OCI-M2 (cell line): ENCODE measurements around the gene ANAPC4.
"Not testable (repeated sequence)": the region's sequence is repeated elsewhere in the genome, so short reads cannot be mapped to it uniquely, and the experiment has no call there.

Experiments used
- DNase-seq: peaks from one replicate; lab custom pipeline; 2025; ENCODE audit not compliant: unreplicated experiment; lab: John Stamatoyannopoulos, UW

Gene ANAPC4

DNA sequence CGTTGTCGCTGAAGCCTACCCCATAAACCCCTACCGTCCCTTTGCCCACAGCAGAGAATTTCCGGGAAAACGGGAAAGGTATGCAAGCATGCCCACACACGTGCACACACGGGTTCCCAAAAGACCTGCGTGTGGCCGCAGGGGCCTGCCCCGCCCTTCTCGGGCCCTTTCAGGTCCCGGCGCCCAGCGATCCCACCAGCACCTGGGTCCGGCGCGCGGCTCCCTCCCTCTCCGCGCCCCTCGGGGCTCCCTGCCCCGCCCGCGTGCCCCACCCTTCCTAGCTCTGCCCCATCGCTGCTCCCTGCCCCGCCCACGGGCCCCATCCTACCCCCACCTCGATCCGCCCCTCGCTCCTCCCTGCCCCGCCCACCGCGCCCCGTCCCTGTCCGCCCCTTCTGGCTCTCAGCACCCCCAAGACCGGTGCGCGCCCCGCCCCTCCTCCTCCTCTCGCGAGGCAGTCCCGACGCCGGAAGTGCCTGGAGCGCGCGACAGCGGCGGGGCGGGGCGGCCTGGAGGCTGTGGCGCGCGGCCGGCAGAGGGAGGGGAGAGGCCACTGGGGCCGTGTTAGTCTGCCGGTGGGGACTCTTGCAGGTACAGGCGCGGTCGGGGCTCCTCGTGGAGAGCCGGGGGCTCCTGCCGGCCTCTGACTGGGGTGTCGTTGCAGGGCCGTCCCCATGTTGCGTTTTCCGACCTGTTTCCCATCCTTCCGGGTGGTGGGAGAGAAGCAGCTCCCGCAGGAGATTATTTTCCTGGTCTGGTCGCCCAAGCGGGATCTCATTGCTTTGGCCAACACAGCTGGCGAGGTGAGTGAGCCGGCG lies at the start of gene ANAPC4:
Gene ANAPC4 (plus strand): TSS at position 510 of the 818 bp plus-strand sequence. CDS start 165 bp downstream, at position 675.
- peak; percentile 36 for DNase-seq

DNA sequence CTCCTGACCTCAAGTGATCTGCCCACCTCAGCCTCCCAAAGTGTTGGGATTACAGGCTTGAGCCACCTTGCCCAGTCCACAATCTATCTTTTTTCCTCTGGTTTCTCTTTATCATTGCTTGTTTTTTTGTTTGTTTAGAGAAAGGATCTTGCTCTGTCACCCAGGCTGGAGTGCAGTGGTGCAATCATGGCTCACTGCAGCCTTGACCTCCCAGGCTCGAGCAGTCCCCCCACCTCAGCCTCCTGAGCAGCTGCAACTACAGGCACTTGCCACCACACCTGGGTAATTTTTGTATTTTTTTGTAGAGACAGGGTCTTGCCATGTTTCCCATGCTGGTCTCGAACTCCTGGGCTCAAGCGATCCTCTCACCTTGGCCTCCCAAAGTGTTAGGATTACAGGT lies 48.6 kb upstream of the ANAPC4 start:
- not testable (repeated sequence) for DNase-seq

DNA sequence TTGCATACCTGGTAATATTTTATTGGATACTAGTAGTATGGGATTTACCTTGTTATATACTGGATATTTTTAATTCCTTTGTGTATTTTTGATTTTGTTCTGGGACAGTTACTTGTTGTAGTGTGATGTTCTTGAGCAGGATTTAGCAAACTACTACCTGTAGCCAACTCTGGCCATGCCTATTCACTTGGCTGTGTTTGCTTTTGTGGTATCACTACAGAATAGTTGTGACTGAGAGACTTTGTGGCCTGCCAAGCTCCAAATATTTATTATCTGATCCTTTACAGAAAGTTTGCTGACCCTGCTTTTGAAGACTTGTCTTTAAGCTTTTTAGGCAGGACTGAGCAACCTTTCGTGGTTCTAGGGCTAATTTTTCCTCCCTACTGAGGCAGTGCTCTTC lies 46.7 kb upstream of the ANAPC4 start:
- DNase-seq: no peak

- no peak for DNase-seq
These were observed 45.9 kb upstream of the ANAPC4 start for GRCh38 chr4:25330905-25331808.

- no peak for DNase-seq
These were observed 33.4 kb upstream of the ANAPC4 start for GRCh38 chr4:25343671-25344070.

DNA sequence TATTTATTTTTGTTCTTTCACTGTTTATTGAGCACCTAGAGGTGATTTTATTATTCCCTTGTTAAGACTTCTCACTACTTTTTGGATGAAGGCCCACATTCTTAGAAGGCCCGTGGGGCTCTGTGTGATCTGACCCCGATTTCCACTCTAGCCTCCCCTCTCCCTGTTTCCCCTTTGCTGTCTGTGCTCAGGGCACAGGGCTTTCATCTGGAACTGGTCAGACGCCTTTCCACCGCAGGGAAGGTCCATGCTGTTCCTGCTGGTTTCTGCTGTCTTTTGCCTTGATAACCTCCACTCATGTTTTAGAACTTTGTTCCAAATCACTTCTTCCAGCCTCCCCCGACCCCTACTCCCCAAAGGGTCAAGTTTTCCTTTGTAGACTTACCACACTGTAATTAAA lies 31.3 kb upstream of the ANAPC4 start:
- no peak for DNase-seq

GRCh38 chr4:25346913-25347312 lies 30.1 kb upstream of the ANAPC4 start:
- no peak for DNase-seq

GRCh38 chr4:25347473-25347872 lies 29.6 kb upstream of the ANAPC4 start:
- no peak for DNase-seq

DNA sequence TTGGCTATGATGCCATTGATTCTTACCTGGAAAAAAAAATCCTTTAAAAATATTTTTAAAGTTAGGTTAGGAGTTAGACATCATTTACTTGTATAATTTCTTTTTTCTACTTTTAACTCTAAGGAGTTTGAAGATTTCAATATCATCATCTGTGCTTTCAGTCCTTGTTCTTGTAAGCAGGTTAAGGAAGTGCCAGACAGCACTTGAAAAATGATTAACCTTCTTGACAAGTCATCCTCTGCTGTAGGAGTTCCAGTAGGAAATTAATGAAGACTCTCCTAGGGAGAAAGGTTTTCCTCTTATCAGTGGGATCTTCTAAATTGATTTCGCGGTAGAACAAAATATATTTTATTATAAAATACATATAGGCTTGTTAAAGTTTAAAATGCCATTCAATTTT lies 29.1 kb upstream of the ANAPC4 start:
- DNase-seq: no peak

- no peak for DNase-seq
These were observed 26.5 kb upstream of the ANAPC4 start for GRCh38 chr4:25350561-25350960.

- DNase-seq: no peak
These were observed 25.2 kb upstream of the ANAPC4 start for GRCh38 chr4:25351777-25352416.

GRCh38 chr4:25356068-25356467 lies 21.0 kb upstream of the ANAPC4 start:
- no peak for DNase-seq

GRCh38 chr4:25358515-25359275 lies 18.4 kb upstream of the ANAPC4 start:
- no peak for DNase-seq

GRCh38 chr4:25361253-25361652 lies 15.8 kb upstream of the ANAPC4 start:
- DNase-seq: no peak

GRCh38 chr4:25367004-25367621 lies 9.9 kb upstream of the ANAPC4 start:
- DNase-seq: no peak

- DNase-seq: no peak
These were observed 9.2 kb upstream of the ANAPC4 start for GRCh38 chr4:25367877-25368276.

DNA sequence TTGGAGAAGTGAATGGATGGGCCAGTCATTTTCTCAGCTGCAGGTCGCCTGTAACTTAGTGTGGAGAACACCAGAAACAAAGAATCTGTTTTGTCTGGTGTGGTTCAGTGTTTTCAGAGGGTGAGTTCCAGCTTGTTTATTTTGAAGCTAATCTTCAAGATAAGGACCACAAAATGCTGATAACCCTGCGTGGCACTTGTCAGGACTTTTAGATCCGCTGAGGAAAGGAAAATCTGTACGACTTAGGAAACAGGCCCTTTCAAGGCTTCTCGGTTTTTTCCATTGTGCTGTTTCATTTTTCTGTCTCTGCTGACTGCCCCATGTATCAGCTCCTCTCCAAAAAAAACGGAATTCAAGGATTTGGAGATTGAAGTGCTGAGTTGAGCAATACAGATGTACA lies 8.7 kb upstream of the ANAPC4 start:
- DNase-seq: no peak

GRCh38 chr4:25370242-25370641 lies 6.8 kb upstream of the ANAPC4 start:
- DNase-seq: no peak

DNA sequence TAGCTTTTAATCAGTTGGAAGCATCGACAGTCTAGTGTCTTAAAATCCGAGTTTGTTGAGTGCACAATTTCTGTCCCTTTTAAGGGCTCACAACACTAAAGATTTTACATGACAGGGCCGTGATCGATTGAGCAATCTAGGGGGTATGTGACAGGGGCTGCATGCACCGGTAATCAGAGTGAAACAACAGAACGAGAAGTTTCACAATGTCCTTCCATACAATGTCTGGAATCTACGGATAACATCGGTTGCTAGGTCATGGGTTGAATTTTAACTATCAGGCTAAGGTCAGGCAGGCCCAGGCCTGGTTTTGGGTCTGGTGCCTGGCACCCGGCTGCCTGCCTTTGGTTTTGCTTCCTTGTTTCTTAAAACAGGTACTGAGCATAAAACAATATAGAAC lies 4.5 kb upstream of the ANAPC4 start:
- not testable (repeated sequence) for DNase-seq
